Endothelial cell of umbilical vein (primary cell): ENCODE results near the gene PLK4.

Experiments used
- EZH2 ChIP-seq: IDR thresholded peaks from 2 replicates; pipeline ENCODE4 v1.6.1; 2012; ENCODE audit warnings: borderline replicate concordance, low read depth, mild to moderate bottlenecking, moderate library complexity, low read length, inconsistent platforms; ENCODE audit not compliant: severe bottlenecking
- FOS ChIP-seq: IDR thresholded peaks from 2 replicates; pipeline ENCODE4 v1.6.1; 2011; ENCODE audit warnings: mild to moderate bottlenecking, low read length, moderate library complexity, borderline replicate concordance; ENCODE audit not compliant: insufficient read depth
- JUN ChIP-seq: IDR thresholded peaks from 2 replicates; pipeline ENCODE4 v1.6.1; 2011; ENCODE audit warnings: borderline replicate concordance, low read depth; ENCODE audit not compliant: insufficient read length, insufficient read depth
- MYC ChIP-seq: IDR thresholded peaks from one replicate; pipeline ENCODE4 v1.6.1; 2011; ENCODE audit warnings: mild to moderate bottlenecking, low read depth, low read length
- POLR2A ChIP-seq: IDR thresholded peaks from 2 replicates; pipeline ENCODE4 v1.6.1; 2012; ENCODE audit warnings: low read depth, mild to moderate bottlenecking, control low read depth, low read length
- POLR2AphosphoS5 ChIP-seq: IDR thresholded peaks from 2 replicates; pipeline ENCODE4 v1.6.1; 2012; ENCODE audit warnings: low read depth, mild to moderate bottlenecking, control low read depth, low read length, moderate library complexity; ENCODE audit not compliant: insufficient read depth
- TF ChIP-seq, protein P1 (sequence below), 2 donors: IDR thresholded peaks; 1 replicate in 1 of 2; 2 replicates in 1 of 2; pipeline ENCODE4 v1.5.1; 2011; ENCODE audit warnings: low read length in 2 of 2, mild to moderate bottlenecking in 2 of 2, moderate library complexity in 2 of 2, control low read depth in 1 of 2, inconsistent platforms in 1 of 2, low read depth in 1 of 2; ENCODE audit not compliant: insufficient read depth in 1 of 2; ENCODE audit errors: extremely low read depth in 1 of 2
- TF ChIP-seq, protein P2 (sequence below): IDR thresholded peaks from 2 replicates; pipeline ENCODE4 v1.6.1; 2011; ENCODE audit not compliant: insufficient read depth, insufficient read length

DNA sequence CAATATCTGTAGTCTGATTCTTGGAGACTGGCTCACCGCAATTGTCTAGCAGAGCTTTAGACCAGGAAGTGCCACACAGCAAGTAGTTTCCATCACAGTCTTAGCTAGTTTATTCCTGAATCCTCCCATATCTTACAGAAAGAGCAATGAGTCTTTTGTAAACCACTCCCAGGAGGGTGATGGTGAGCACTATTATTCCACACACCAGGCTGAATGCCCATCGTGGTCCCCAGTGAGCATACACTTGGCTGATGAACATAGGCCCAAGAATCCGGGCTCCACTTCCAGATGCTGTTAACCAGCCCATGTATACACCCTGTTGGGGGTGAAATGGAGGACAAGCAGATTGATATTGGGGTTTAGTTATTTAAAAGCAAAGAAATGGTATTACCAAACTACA lies 39.8 kb downstream of the PLK4 start:
- TF ChIP-seq, protein P1, sequence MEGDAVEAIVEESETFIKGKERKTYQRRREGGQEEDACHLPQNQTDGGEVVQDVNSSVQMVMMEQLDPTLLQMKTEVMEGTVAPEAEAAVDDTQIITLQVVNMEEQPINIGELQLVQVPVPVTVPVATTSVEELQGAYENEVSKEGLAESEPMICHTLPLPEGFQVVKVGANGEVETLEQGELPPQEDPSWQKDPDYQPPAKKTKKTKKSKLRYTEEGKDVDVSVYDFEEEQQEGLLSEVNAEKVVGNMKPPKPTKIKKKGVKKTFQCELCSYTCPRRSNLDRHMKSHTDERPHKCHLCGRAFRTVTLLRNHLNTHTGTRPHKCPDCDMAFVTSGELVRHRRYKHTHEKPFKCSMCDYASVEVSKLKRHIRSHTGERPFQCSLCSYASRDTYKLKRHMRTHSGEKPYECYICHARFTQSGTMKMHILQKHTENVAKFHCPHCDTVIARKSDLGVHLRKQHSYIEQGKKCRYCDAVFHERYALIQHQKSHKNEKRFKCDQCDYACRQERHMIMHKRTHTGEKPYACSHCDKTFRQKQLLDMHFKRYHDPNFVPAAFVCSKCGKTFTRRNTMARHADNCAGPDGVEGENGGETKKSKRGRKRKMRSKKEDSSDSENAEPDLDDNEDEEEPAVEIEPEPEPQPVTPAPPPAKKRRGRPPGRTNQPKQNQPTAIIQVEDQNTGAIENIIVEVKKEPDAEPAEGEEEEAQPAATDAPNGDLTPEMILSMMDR (IDR thresholded peaks at IDR 0.05; ENCODE audit: extremely low read depth in 1 of 2, insufficient read depth in 1 of 2, low read depth in 1 of 2, low read length in 2 of 2): no peak
- no peak for TF ChIP-seq POLR2A
- TF ChIP-seq MYC: no peak
- no peak for TF ChIP-seq EZH2
- no peak for TF ChIP-seq POLR2AphosphoS5
- TF ChIP-seq FOS: no peak
- TF ChIP-seq JUN: no peak
- TF ChIP-seq, protein P2, sequence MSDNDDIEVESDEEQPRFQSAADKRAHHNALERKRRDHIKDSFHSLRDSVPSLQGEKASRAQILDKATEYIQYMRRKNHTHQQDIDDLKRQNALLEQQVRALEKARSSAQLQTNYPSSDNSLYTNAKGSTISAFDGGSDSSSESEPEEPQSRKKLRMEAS: no peak
